Stimulated activated CD8-positive, alpha-beta memory T cell treated with anti-CD3 and anti-CD28 coated beads, Interleukin-7, amount 100 ng/mL, for 24 hours (primary cell): ENCODE measurements around the gene TMEM178A.

ENCODE experiments used
- DNase-seq: peaks from one replicate; pipeline ENCODE4 v3.0.0-alpha.2; 2020; ENCODE audit warnings: low read depth

Gene TMEM178A

GRCh38 chr2:39743269-39743776 lies 77.6 kb downstream of the TMEM178A start:
- DNase-seq: no peak

DNA sequence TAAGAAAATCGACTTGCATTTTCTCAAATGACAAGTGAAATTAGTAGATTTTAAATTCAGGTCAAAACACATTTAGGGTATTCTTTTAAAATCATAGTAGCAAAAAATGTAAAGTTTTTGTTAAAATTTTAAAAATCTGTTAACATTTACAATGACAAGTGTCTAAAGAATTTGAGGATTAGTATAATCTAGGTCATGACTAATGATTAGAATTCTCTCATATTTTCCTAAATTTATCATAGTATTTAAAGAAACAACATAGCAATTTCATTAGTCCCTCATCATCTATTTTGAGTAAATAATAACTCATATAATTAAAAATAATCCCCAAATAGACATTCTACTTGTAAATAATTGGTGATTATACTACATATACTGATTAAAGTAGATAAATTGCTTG lies 89.7 kb downstream of the TMEM178A start:
- DNase-seq: no peak

DNA sequence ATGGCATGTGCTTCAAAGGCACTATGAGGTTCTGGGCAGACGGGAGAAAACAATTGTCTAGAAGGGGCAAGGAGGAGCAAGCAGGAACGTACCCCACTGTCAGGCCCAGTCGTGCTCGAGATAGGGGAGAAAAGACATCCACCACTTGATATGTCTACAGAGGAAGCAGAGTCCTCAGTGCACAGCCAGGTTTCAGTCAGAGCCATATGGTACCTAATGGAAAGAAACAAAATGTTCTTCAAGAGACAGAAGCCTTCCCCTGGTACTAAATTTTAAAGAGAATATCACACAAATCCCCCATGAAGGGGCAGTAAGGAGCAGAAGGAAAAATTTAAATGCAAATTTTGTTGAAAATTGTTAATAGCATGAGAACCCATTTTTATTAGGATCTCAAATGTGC lies 91.4 kb downstream of the TMEM178A start:
- no peak for DNase-seq

DNA sequence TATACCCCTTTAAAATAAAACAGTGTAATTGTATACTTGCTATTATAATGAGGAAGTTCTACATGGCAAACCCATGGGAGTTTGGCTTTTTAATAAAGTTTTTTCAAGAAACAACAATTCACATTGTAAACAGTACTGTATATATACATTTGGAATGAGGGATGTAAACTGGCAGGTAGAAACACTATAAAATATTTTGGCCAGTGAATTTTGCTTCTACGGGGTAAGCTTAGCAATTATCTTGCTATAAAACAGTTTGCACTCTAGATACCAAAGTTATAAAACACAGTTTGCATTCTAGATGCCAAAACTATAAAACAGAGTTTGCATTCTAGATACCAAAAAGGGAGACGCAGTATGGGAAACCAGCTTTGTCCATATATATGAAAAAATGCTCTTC lies 96.7 kb downstream of the TMEM178A start:
- DNase-seq: no peak
